K562 (cell line): ENCODE results near the gene RBPJ. TPM values are rescaled to one million over a fixed set of nuclear protein-coding genes. Genes with fewer than 3 reads are reported as not detected.

ENCODE experiments used
- HDAC6 ChIP-seq: IDR thresholded peaks from 2 replicates; pipeline ENCODE4 v1.6.1; 2012; ENCODE audit warnings: low read depth, mild to moderate bottlenecking, control low read depth, inconsistent platforms, low read length, moderate library complexity
- LCOR ChIP-seq: sonication (generic); formaldehyde crosslinking; IDR thresholded peaks from 2 replicates; pipeline ENCODE4 v1.8.0; 2022; ENCODE audit warnings: mild to moderate bottlenecking, missing genetic modification reagents
- MYNN ChIP-seq, 2 experiments: sonication (generic); formaldehyde crosslinking in 1 of 2; IDR thresholded peaks; 2 replicates each; pipeline versions ENCODE4 v1.5.0 to v1.6.1; 2016 to 2020; ENCODE audit warnings: antibody characterized with exemption in 1 of 2, missing genetic modification reagents in 1 of 2
- NKRF ChIP-seq: fragments of 450-650 bp; IDR thresholded peaks from 2 replicates; pipeline ENCODE4 v1.6.1; 2016; ENCODE audit warnings: borderline replicate concordance
- SMAD3 ChIP-seq: fragments of 450-650 bp; formaldehyde crosslinking; conservative IDR thresholded peaks from 2 replicates; pipeline ENCODE4 v1.4.0; 2020; ENCODE audit warnings: mild to moderate bottlenecking
- ZNF398 ChIP-seq: fragments of 250-450 bp; sonication (Bioruptor Pico); IDR thresholded peaks from 2 replicates; pipeline ENCODE4 v1.8.0; 2021; ENCODE audit warnings: moderate library complexity, mild to moderate bottlenecking, inconsistent platforms
- ZNF407 ChIP-seq: fragments of 450-650 bp; IDR thresholded peaks from 2 replicates; pipeline ENCODE4 v1.6.1; 2016; ENCODE audit warnings: low read depth
- ZNF609 ChIP-seq: sonication (generic); formaldehyde crosslinking; IDR thresholded peaks from 2 replicates; pipeline ENCODE4 v1.8.1; 2023; ENCODE audit warnings: missing genetic modification reagents, mild to moderate bottlenecking, borderline replicate concordance
- polyA plus RNA-seq, 8 experiments: library from polyadenylated mRNA; depleted of rRNA in 4 of 8; stranded (reverse) in 5 of 8; unstranded in 3 of 8; fragments of >200 nt; fragmentation: Nextera tagmentation in 2 of 8; fragmentation: Illumina TruSeq in 1 of 8; extraction: Ambion mirVana in 2 of 8; extraction: Trizol in 1 of 8; gene quantifications; 2 replicates each; pipeline versions ENCODE4 v1.2.1 to v1.2.3, GENCODE V29; 2011 to 2014; ENCODE audit warnings: inconsistent platforms in 1 of 8, missing spikeins in 1 of 8
- total RNA-seq, 7 experiments: library from RNA; depleted of rRNA in 6 of 7; stranded (reverse); fragments of >200 nt in 6 of 7; fragmentation: Illumina TruSeq in 2 of 7; extraction: Trizol in 2 of 7; gene quantifications; 2 replicates each; pipeline versions ENCODE4 v1.2.1 to v1.2.3, GENCODE V29; 2011 to 2021; ENCODE audit warnings: low replicate concordance in 1 of 7

The RBPJ gene
- total and polyA plus RNA-seq, 9 of the 15 experiments (the other 6 are each of a cell fraction or from before 2014, with no cell fraction given): 17.2 to 49.4 (median 33.8) TPM

- no peak for TF ChIP-seq HDAC6
- TF ChIP-seq ZNF609: no peak
- no peak; the same call in 1 of the 2 replicates for TF ChIP-seq LCOR (CRISPR knock-in tag)
- TF ChIP-seq NKRF: no peak
- TF ChIP-seq ZNF398 (CRISPR knock-in tag): no peak
- no peak for TF ChIP-seq SMAD3
- TF ChIP-seq MYNN (IDR thresholded peaks at IDR 0.05): no peak
- TF ChIP-seq MYNN (CRISPR knock-in tag; IDR thresholded peaks at IDR 0.05): no peak
- no peak for TF ChIP-seq ZNF407
Measured at GRCh38 chr4:26320538-26321372, at the start of gene RBPJ (continued).
